SHP77 treated with DMSO at 0.1 percent for 48 hours (cell line): ENCODE results near the gene CEACAM5.

Experiments used
- DNase-seq: peaks from one replicate; lab custom pipeline; 2025; lab: John Stamatoyannopoulos, UW

Gene CEACAM5

GRCh38 chr19:41708481-41708880 lies at the start of gene CEACAM5:
TSS of gene CEACAM5 (plus strand) at chr19:41708626. CDS start at chr19:41708732, 106 bp downstream.
- no peak for DNase-seq

- no peak for DNase-seq
These were observed 42.4 kb upstream of the CEACAM5 start for GRCh38 chr19:41666075-41666474.

- no peak for DNase-seq
These were observed 40.1 kb upstream of the CEACAM5 start for GRCh38 chr19:41668315-41668714.

- DNase-seq, result no peak
These were observed 37.7 kb upstream of the CEACAM5 start for GRCh38 chr19:41670755-41671154.

- no peak for DNase-seq
These were observed 36.9 kb upstream of the CEACAM5 start for GRCh38 chr19:41671486-41671885.

- DNase-seq, result no peak
These were observed 26.0 kb upstream of the CEACAM5 start for GRCh38 chr19:41682437-41682836.

- DNase-seq, result no peak
These were observed 21.0 kb upstream of the CEACAM5 start for GRCh38 chr19:41687419-41687818.

- no peak for DNase-seq
These were observed 20.3 kb upstream of the CEACAM5 start, which contains the start of gene CEACAM7 for GRCh38 chr19:41688098-41688497. TSS of gene CEACAM7 (minus strand) at chr19:41688270. CDS start at chr19:41688165, 105 bp downstream.

GRCh38 chr19:41688687-41689086 lies 19.7 kb upstream of the CEACAM5 start:
- DNase-seq, result no peak

GRCh38 chr19:41689993-41690800 lies 18.2 kb upstream of the CEACAM5 start:
- DNase-seq, result no peak

- no peak for DNase-seq
These were observed 17.7 kb upstream of the CEACAM5 start for GRCh38 chr19:41690801-41691065.

GRCh38 chr19:41691268-41691970 lies 17.0 kb upstream of the CEACAM5 start:
- no peak for DNase-seq

GRCh38 chr19:41694196-41694595 lies 14.2 kb upstream of the CEACAM5 start:
- DNase-seq, result no peak

GRCh38 chr19:41694831-41695635 lies 13.4 kb upstream of the CEACAM5 start:
- DNase-seq, result no peak

- no peak for DNase-seq
These were observed 12.7 kb upstream of the CEACAM5 start for GRCh38 chr19:41695745-41696144.

- no peak for DNase-seq
These were observed 11.8 kb upstream of the CEACAM5 start for GRCh38 chr19:41696402-41697197.

- DNase-seq, result no peak
These were observed 11.1 kb upstream of the CEACAM5 start for GRCh38 chr19:41697198-41697855.

- no peak for DNase-seq
These were observed 9.6 kb upstream of the CEACAM5 start for GRCh38 chr19:41698746-41699230.

GRCh38 chr19:41699231-41699967 lies 9.0 kb upstream of the CEACAM5 start:
- no peak for DNase-seq

GRCh38 chr19:41699968-41700323 lies 8.5 kb upstream of the CEACAM5 start:
- no peak for DNase-seq
